ENCODE results near the gene GSE1. TPM values are rescaled to one million over a fixed set of nuclear protein-coding genes. Genes with fewer than 3 reads are reported as not detected.
A peak's percentile ranks its signal among the peaks of the same experiment; 100 is the strongest.

The GSE1 gene
- total and polyA plus RNA-seq, 9 of the 15 experiments (the other 6 are each of a cell fraction or from before 2014, with no cell fraction given): 12.2 to 244 (median 57.9) TPM

DNA sequence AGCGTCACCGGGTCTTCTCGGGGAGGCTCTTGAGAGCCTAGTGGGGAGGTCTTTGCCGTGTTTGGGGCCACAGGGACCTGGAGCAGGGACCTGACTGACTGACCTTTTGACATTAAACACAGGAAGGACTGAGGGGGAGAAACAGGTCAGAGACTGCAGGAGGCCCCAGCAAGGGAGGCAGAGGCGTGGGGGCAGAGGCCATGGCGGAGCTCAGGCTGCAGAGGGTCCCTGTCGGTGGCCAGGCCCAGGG lies 41.6 kb upstream of the GSE1 start (continued):
- TF ChIP-seq GMEB1 (CRISPR knock-in tag; IDR thresholded peaks at IDR 0.05) (no peak), RFX1 (IDR thresholded peaks at IDR 0.05) (no peak), RHOXF2B (CRISPR knock-in tag; conservative IDR thresholded peaks at IDR 0.05) (no peak), POLR2AphosphoS5 (IDR thresholded peaks at IDR 0.05; ENCODE audit: control insufficient read depth, insufficient read depth, low read depth, low read length) (peak; percentile 36; the same call in 1 of the 2 replicates), ZBTB33 (CRISPR knock-in tag; IDR thresholded peaks at IDR 0.05) (peak; percentile 4; the same call in 1 of the 2 replicates), ZNF121 (CRISPR knock-in tag; conservative IDR thresholded peaks at IDR 0.05) (peak; percentile 19; the same call in 1 of the 2 replicates), SMAD4 (CRISPR knock-in tag; conservative IDR thresholded peaks at IDR 0.05) (peak; percentile 48), ZBTB7A (IDR thresholded peaks at IDR 0.05; ENCODE audit: borderline replicate concordance, control insufficient read depth, low read depth, low read length) (peak; percentile 73; the same call in 1 of the 2 replicates), SIRT6 (IDR thresholded peaks at IDR 0.05; ENCODE audit: low read depth, low read length) (no peak), CBX3 (IDR thresholded peaks at IDR 0.05; ENCODE audit: borderline replicate concordance in 1 of 2, low read length in 2 of 2) (no peak), KLF1 (tag; IDR thresholded peaks at IDR 0.05) (0 out of 2 replicates have a peak, but pooled peaks have one; percentile 41), NRF1 (conservative IDR thresholded peaks at IDR 0.05 in 1 of 2, IDR thresholded peaks at IDR 0.05 in 1 of 2) (no peak), NFE2L1 (tag; IDR thresholded peaks at IDR 0.05; ENCODE audit: borderline replicate concordance, low read depth) (no peak), NFIC (IDR thresholded peaks at IDR 0.05) (no peak), MEF2D (tag; conservative IDR thresholded peaks at IDR 0.05; ENCODE audit: low read depth) (no peak), ZNF395 (CRISPR knock-in tag; IDR thresholded peaks at IDR 0.05) (0 out of 2 replicates have a peak, but pooled peaks have one; percentile 82), MAZ (CRISPR knock-in tag; conservative IDR thresholded peaks at IDR 0.05 in 1 of 2, IDR thresholded peaks at IDR 0.05 in 1 of 2) (0 out of 4 replicates have a peak, but pooled peaks of 1 of the 2 experiments have one; percentile 33)
- TF ChIP-seq, protein P1, sequence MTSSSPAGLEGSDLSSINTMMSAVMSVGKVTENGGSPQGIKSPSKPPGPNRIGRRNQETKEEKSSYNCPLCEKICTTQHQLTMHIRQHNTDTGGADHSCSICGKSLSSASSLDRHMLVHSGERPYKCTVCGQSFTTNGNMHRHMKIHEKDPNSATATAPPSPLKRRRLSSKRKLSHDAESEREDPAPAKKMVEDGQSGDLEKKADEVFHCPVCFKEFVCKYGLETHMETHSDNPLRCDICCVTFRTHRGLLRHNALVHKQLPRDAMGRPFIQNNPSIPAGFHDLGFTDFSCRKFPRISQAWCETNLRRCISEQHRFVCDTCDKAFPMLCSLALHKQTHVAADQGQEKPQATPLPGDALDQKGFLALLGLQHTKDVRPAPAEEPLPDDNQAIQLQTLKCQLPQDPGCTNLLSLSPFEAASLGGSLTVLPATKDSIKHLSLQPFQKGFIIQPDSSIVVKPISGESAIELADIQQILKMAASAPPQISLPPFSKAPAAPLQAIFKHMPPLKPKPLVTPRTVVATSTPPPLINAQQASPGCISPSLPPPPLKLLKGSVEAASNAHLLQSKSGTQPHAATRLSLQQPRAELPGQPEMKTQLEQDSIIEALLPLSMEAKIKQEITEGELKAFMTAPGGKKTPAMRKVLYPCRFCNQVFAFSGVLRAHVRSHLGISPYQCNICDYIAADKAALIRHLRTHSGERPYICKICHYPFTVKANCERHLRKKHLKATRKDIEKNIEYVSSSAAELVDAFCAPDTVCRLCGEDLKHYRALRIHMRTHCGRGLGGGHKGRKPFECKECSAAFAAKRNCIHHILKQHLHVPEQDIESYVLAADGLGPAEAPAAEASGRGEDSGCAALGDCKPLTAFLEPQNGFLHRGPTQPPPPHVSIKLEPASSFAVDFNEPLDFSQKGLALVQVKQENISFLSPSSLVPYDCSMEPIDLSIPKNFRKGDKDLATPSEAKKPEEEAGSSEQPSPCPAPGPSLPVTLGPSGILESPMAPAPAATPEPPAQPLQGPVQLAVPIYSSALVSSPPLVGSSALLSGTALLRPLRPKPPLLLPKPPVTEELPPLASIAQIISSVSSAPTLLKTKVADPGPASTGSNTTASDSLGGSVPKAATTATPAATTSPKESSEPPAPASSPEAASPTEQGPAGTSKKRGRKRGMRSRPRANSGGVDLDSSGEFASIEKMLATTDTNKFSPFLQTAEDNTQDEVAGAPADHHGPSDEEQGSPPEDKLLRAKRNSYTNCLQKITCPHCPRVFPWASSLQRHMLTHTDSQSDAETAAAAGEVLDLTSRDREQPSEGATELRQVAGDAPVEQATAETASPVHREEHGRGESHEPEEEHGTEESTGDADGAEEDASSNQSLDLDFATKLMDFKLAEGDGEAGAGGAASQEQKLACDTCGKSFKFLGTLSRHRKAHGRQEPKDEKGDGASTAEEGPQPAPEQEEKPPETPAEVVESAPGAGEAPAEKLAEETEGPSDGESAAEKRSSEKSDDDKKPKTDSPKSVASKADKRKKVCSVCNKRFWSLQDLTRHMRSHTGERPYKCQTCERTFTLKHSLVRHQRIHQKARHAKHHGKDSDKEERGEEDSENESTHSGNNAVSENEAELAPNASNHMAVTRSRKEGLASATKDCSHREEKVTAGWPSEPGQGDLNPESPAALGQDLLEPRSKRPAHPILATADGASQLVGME (CRISPR knock-in tag; IDR thresholded peaks at IDR 0.05): no peak
